H9 (cell line): Measurements from ENCODE around the gene PCDH9. TPM values are rescaled to one million over a fixed set of nuclear protein-coding genes. Genes with fewer than 3 reads are reported as not detected.

Experiments used
- DNase-seq: peaks from one replicate; pipeline ENCODE4 v3.0.0-alpha.2; 2017
- H2AFZ ChIP-seq: one replicate; pipeline ENCODE4 v1.6.1; 2013; ENCODE audit warnings: mild to moderate bottlenecking, low read length, control low read depth, moderate library complexity
- H2AK5ac ChIP-seq: 2 replicates; pipeline ENCODE4 v1.6.1; 2013; ENCODE audit warnings: low read length, control low read depth, mixed read lengths; ENCODE audit not compliant: insufficient read length
- H2BK120ac ChIP-seq: one replicate; pipeline ENCODE4 v1.6.1; 2013; ENCODE audit warnings: low read depth, mild to moderate bottlenecking, low read length, control low read depth, inconsistent platforms; ENCODE audit not compliant: poor library complexity, severe bottlenecking
- H2BK12ac ChIP-seq: 2 replicates; pipeline ENCODE4 v1.6.1; 2013; ENCODE audit warnings: low read length, control low read depth, mixed read lengths, low read depth; ENCODE audit not compliant: insufficient read length
- H2BK15ac ChIP-seq: 2 replicates; pipeline ENCODE4 v1.6.1; 2013; ENCODE audit warnings: low read depth, low read length, control low read depth
- H2BK20ac ChIP-seq: one replicate; pipeline ENCODE4 v1.6.1; 2013; ENCODE audit warnings: low read depth, mild to moderate bottlenecking, low read length, control low read depth, inconsistent platforms; ENCODE audit not compliant: poor library complexity, severe bottlenecking
- H2BK5ac ChIP-seq: 2 replicates; pipeline ENCODE4 v1.6.1; 2013; ENCODE audit warnings: low read length, control low read depth, mixed read lengths; ENCODE audit not compliant: insufficient read length
- H3K14ac ChIP-seq: 2 replicates; pipeline ENCODE4 v1.6.1; 2013; ENCODE audit warnings: low read length, control low read depth; ENCODE audit not compliant: insufficient read depth
- H3K18ac ChIP-seq: 2 replicates; pipeline ENCODE4 v1.6.1; 2013; ENCODE audit warnings: low read depth, mild to moderate bottlenecking, mixed read lengths, low read length, control low read depth; ENCODE audit not compliant: insufficient read length
- H3K23ac ChIP-seq: 2 replicates; pipeline ENCODE4 v1.6.1; 2013; ENCODE audit warnings: low read length, control low read depth, mixed read lengths, low read depth; ENCODE audit not compliant: insufficient read length
- H3K23me2 ChIP-seq: 2 replicates; pipeline ENCODE4 v1.6.1; 2013; ENCODE audit warnings: low read depth, mild to moderate bottlenecking, mixed read lengths, low read length, control low read depth; ENCODE audit not compliant: insufficient read length, poor library complexity, severe bottlenecking
- H3K27ac ChIP-seq: 2 replicates; pipeline ENCODE4 v1.5.1; 2013; ENCODE audit warnings: low read length, control low read depth, mixed read lengths, low read depth; ENCODE audit not compliant: insufficient read length
- H3K27me3 ChIP-seq: 2 replicates; pipeline ENCODE4 v1.6.1; 2013; ENCODE audit warnings: low read length, control low read depth, inconsistent platforms; ENCODE audit not compliant: insufficient read depth
- H3K4ac ChIP-seq: 2 replicates; pipeline ENCODE4 v1.6.1; 2013; ENCODE audit warnings: low read depth, mild to moderate bottlenecking, control low read depth, inconsistent platforms, low read length, moderate library complexity
- H3K4me1 ChIP-seq: 2 replicates; pipeline ENCODE4 v1.6.1; 2013; ENCODE audit warnings: low read length, control low read depth, inconsistent platforms; ENCODE audit not compliant: insufficient read depth
- H3K4me2 ChIP-seq: 2 replicates; pipeline ENCODE4 v1.6.1; 2013; ENCODE audit warnings: low read length, control low read depth, mixed read lengths; ENCODE audit not compliant: insufficient read length, insufficient read depth
- H3K56ac ChIP-seq: 2 replicates; pipeline ENCODE4 v1.6.1; 2013; ENCODE audit warnings: low read depth, mild to moderate bottlenecking, mixed read lengths, low read length, control low read depth; ENCODE audit not compliant: insufficient read length
- H3K79me1 ChIP-seq: 2 replicates; pipeline ENCODE4 v1.6.1; 2013; ENCODE audit warnings: low read depth, mild to moderate bottlenecking, moderate library complexity, low read length, control low read depth, inconsistent platforms; ENCODE audit not compliant: insufficient read depth, poor library complexity, severe bottlenecking
- H3K79me2 ChIP-seq: 2 replicates; pipeline ENCODE4 v1.6.1; 2013; ENCODE audit warnings: low read length, control low read depth, inconsistent platforms; ENCODE audit not compliant: insufficient read depth
- H3K9ac ChIP-seq: 2 replicates; pipeline ENCODE4 v1.6.1; 2013; ENCODE audit warnings: low read length, control low read depth, mixed read lengths; ENCODE audit not compliant: insufficient read length; ENCODE audit errors: extremely low read depth
- H3K9me3 ChIP-seq: one replicate; pipeline ENCODE4 v1.6.1; 2013; ENCODE audit warnings: low read depth, low read length, inconsistent platforms; ENCODE audit not compliant: control insufficient read depth
- H3T11ph ChIP-seq: one replicate; pipeline ENCODE4 v1.6.1; 2013; ENCODE audit warnings: mild to moderate bottlenecking, low read length, control low read depth, inconsistent platforms
- H4K20me1 ChIP-seq: one replicate; pipeline ENCODE4 v1.6.1; 2013; ENCODE audit not compliant: control insufficient read depth, insufficient read length, insufficient read depth
- H4K5ac ChIP-seq: 2 replicates; pipeline ENCODE4 v1.6.1; 2013; ENCODE audit warnings: low read depth, mild to moderate bottlenecking, mixed read lengths, low read length, control low read depth; ENCODE audit not compliant: insufficient read length
- H4K8ac ChIP-seq: replicated peaks from 2 replicates; pipeline ENCODE4 v1.6.1; 2013; ENCODE audit warnings: low read length, control low read depth, mixed read lengths, low read depth; ENCODE audit not compliant: insufficient read length
- H4K91ac ChIP-seq: 2 replicates; pipeline ENCODE4 v1.6.1; 2013; ENCODE audit warnings: low read depth, mild to moderate bottlenecking, moderate library complexity, mixed read lengths, low read length, control low read depth; ENCODE audit not compliant: insufficient read length
- H3K27ac Mint-ChIP-seq, 3 experiments: 2 replicates in 2 of 3; 3 replicates in 1 of 3; pipeline ENCODE4 v1.8.0; 2020 to 2021; ENCODE audit warnings: mixed read lengths in 3 of 3, mild to moderate bottlenecking in 1 of 3, moderate library complexity in 1 of 3
- H3K27me3 Mint-ChIP-seq: 2 replicates; pipeline ENCODE4 v1.8.0; 2021; ENCODE audit warnings: low read depth, mild to moderate bottlenecking, moderate library complexity, mixed read lengths
- H3K36me3 Mint-ChIP-seq, 3 experiments: 2 replicates in 2 of 3; 3 replicates in 1 of 3; pipeline ENCODE4 v1.8.0; 2020 to 2021; ENCODE audit warnings: low read depth in 3 of 3, mixed read lengths in 3 of 3; ENCODE audit not compliant: insufficient read depth in 1 of 3
- H3K4me1 Mint-ChIP-seq, 2 experiments: 2 replicates each; pipeline ENCODE4 v1.8.0; 2020; ENCODE audit warnings: mixed read lengths in 2 of 2
- H3K4me3 Mint-ChIP-seq, 2 experiments: 2 replicates in 1 of 2; 3 replicates in 1 of 2; pipeline ENCODE4 v1.8.0; 2020 to 2021; ENCODE audit warnings: mild to moderate bottlenecking in 2 of 2, mixed read lengths in 2 of 2, moderate library complexity in 1 of 2
- H3K9me3 Mint-ChIP-seq, 2 experiments: 2 replicates in 1 of 2; 3 replicates in 1 of 2; pipeline ENCODE4 v1.8.0; 2020; ENCODE audit warnings: mild to moderate bottlenecking in 2 of 2, mixed read lengths in 2 of 2, moderate library complexity in 1 of 2
- CTCF ChIP-seq: fragments of 200-600 bp; sonication (generic); conservative IDR thresholded peaks from 3 replicates; pipeline ENCODE4 v1.8.0; 2021; ENCODE audit warnings: antibody characterized with exemption, mild to moderate bottlenecking
- WGBS: extraction: QIAGEN DNeasy Blood & Tissue Kit; methylation state at CpG from one replicate; pipeline ENCODE4 v1.1.7; 2013; ENCODE audit warnings: missing lambda C conversion rate, low lambda C conversion rate, mixed read lengths; ENCODE audit not compliant: insufficient read length; ENCODE audit errors: extremely low coverage; 5-methylcytosine and 5-hydroxymethylcytosine counted together
- total RNA-seq: library from RNA; stranded (reverse); gene quantifications from 2 replicates; pipeline ENCODE4 v1.2.1, GENCODE V29; 2021

PCDH9 gene
- total RNA-seq, 1 experiment from 2014 or later = 0.11 TPM

- H3K27me3 ChIP-seq = no peaks in the 10 kb centered on the region
- no peak overlapping the region for H3K4me2 ChIP-seq
- no peak overlapping the region for H2BK12ac ChIP-seq
- H4K5ac ChIP-seq = no peak overlapping the region
- no peak overlapping the region for H3K23ac ChIP-seq
- no CpG with 5 or more reads among the region's 1 CpG for WGBS
- H3K18ac ChIP-seq = no peak overlapping the region
- H3K9ac ChIP-seq = no peak overlapping the region
- no peak overlapping the region for H3T11ph ChIP-seq
- H3K36me3 Mint-ChIP-seq = peaks cover 3 to 21% (median 8%) of the 10 kb centered on the region in 3 experiments; a peak in 5 of 7 replicates
- H3K14ac ChIP-seq = no peak overlapping the region
- H3K79me2 ChIP-seq = no peaks in the 10 kb centered on the region
- H2BK120ac ChIP-seq = no peak overlapping the region
- H3K4ac ChIP-seq = no peak overlapping the region
- no peak overlapping the region for H2AFZ ChIP-seq
- H3K23me2 ChIP-seq = no peaks in the 10 kb centered on the region
- H2BK20ac ChIP-seq = no peak overlapping the region
- no peak overlapping the region for H3K27ac Mint-ChIP-seq
- H3K4me3 Mint-ChIP-seq = no peak overlapping the region
- peaks cover 20 to 33% of the 10 kb centered on the region in 2 experiments for H3K4me1 Mint-ChIP-seq
- no peak overlapping the region for H2BK15ac ChIP-seq
- no peaks in the 10 kb centered on the region for H3K4me1 ChIP-seq
- no peak for DNase-seq
- H4K91ac ChIP-seq = no peak overlapping the region
- no peak overlapping the region for H3K56ac ChIP-seq
- H2AK5ac ChIP-seq = no peak overlapping the region
- H3K9me3 Mint-ChIP-seq = peaks cover 11% of the 10 kb centered on the region in 2 experiments
- H3K79me1 ChIP-seq = no peaks in the 10 kb centered on the region
- H3K9me3 ChIP-seq = no peaks in the 10 kb centered on the region
- no peak overlapping the region for H4K8ac ChIP-seq
- no peak for TF ChIP-seq CTCF
- H2BK5ac ChIP-seq = no peak overlapping the region
- H3K27me3 Mint-ChIP-seq = no peaks in the 10 kb centered on the region
- no peaks in the 10 kb centered on the region for H4K20me1 ChIP-seq
- H3K27ac ChIP-seq = no peak overlapping the region
These were observed 860.5 kb downstream of the PCDH9 start for GRCh38 chr13:66369666-66370065.
